ENCODE data around the gene PRXL2B.
"Not testable (repeated sequence)": the region's sequence is repeated elsewhere in the genome, so short reads cannot be mapped to it uniquely, and the experiment has no call there.

PRXL2B gene

GRCh38 chr1:2547210-2548067 is 39.1 kb upstream of the PRXL2B start:
- Histone ChIP-seq H3K27ac (ENCODE audit: poor library complexity, severe bottlenecking) (peak overlapping the region; percentile 78), H3K27me3 (ENCODE audit: insufficient read depth, poor library complexity, severe bottlenecking) (no peaks in the 10 kb centered on the region), H3K4me1 (ENCODE audit: insufficient read depth, poor library complexity, severe bottlenecking) (peaks cover 5% of the 10 kb centered on the region), H3K36me3 (ENCODE audit: low read depth) (no peaks in the 10 kb centered on the region), H3K9me3 (ENCODE audit: severe bottlenecking) (no peaks in the 10 kb centered on the region), H3K4me3 (ENCODE audit: severe bottlenecking) (peak overlapping the region; percentile 38)
- ATAC-seq (ENCODE audit: low read depth) (peak; percentile 0; the same call in 2 of the 3 replicates), DNase-seq (ENCODE audit: low spot score) (no peak)
- TF ChIP-seq CTCF (IDR thresholded peaks at IDR 0.05; ENCODE audit: poor library complexity, severe bottlenecking) = no peak

- peak; percentile 47 for ATAC-seq (ENCODE audit: low read depth)
- Histone ChIP-seq H3K4me1 (ENCODE audit: insufficient read depth, poor library complexity, severe bottlenecking) (peaks cover 5% of the 10 kb centered on the region), H3K4me3 (ENCODE audit: severe bottlenecking) (no peak overlapping the region)
These were observed 38.4 kb upstream of the PRXL2B start for GRCh38 chr1:2548068-2548589.

DNA sequence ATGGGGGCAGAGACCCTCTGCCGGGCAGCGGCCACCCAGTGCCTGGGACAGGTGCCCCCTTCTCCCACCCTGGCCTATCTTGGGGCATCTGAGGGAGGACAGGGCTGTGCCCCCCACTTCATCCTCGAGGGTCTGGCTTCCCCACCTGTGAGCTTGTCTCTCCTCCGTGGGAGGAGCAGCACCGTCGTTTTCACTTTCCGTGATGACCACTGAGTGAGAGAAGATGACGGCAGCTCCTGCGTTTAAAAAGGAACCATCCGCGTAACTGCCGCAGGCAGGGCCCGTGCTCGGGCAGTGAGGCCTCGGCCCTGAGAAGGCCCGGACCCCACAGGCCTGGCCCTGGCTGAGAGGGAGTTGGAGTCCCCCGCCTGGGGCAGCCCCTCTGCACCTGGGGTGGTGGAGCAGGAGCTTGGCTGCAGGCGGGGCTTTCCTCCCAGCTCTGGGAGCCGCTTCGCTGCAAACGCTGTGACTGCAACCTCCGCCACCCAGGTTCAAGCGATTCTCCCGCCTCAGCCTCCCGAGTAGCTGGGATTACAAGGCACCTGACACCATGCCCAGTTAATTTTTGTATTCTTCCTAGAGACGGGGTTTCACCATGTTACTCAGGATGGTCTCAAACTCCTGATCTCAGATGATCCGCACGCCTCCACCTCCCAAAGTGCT is 37.1 kb upstream of the PRXL2B start:
- not testable (repeated sequence) for DNase-seq (ENCODE audit: low spot score); H3K27ac ChIP-seq (ENCODE audit: poor library complexity, severe bottlenecking); H3K4me3 ChIP-seq (ENCODE audit: severe bottlenecking); H3K27me3 ChIP-seq (ENCODE audit: insufficient read depth, poor library complexity, severe bottlenecking); H3K36me3 ChIP-seq (ENCODE audit: low read depth); H3K9me3 ChIP-seq (ENCODE audit: severe bottlenecking); ATAC-seq (ENCODE audit: low read depth); H3K4me1 ChIP-seq (ENCODE audit: insufficient read depth, poor library complexity, severe bottlenecking)

More at GRCh38 chr1:2548068-2548589, 38.4 kb upstream of the PRXL2B start:
- no peaks in the 10 kb centered on the region for H3K27me3 ChIP-seq (ENCODE audit: insufficient read depth, poor library complexity, severe bottlenecking)
- H3K9me3 ChIP-seq (ENCODE audit: severe bottlenecking) = no peaks in the 10 kb centered on the region
- DNase-seq (ENCODE audit: low spot score) = no peak
- H3K27ac ChIP-seq (ENCODE audit: poor library complexity, severe bottlenecking) = peak overlapping the region; percentile 78
- TF ChIP-seq CTCF (IDR thresholded peaks at IDR 0.05; ENCODE audit: poor library complexity, severe bottlenecking) = peak; percentile 96
- no peaks in the 10 kb centered on the region for H3K36me3 ChIP-seq (ENCODE audit: low read depth)

DNA sequence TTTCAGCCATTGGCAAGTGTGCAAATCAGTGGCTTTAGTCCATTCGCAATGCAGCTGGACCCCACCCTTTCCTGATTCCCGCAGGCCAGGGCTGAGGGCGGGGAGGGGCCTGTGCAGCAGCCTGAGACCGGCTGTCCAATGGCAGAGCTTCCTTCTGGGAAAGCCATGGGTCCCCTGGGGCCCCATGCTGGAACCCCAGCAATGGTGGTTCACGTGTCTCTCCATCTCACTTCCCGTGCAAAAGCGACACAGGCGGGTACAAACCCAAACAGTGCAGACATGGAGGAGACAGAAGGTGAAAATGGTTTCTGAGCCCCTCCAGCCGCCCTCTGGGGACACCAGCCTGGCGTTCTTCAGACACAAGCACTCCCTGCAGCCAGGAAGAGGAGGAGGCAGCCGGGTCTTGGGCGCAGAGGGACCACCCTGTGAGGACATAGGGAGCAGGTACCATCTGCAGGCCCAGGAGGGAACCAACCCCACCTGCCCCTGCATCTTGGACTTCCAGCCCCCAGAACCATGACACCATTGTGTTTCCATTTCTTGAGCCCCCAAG is 36.2 kb upstream of the PRXL2B start:
- not testable (repeated sequence) for H3K4me1 ChIP-seq (ENCODE audit: insufficient read depth, poor library complexity, severe bottlenecking); DNase-seq (ENCODE audit: low spot score); H3K4me3 ChIP-seq (ENCODE audit: severe bottlenecking); H3K9me3 ChIP-seq (ENCODE audit: severe bottlenecking); ATAC-seq (ENCODE audit: low read depth); H3K27ac ChIP-seq (ENCODE audit: poor library complexity, severe bottlenecking); H3K36me3 ChIP-seq (ENCODE audit: low read depth); H3K27me3 ChIP-seq (ENCODE audit: insufficient read depth, poor library complexity, severe bottlenecking)

GRCh38 chr1:2551544-2551943 is 35.0 kb upstream of the PRXL2B start:
- DNase-seq (ENCODE audit: low spot score); H3K9me3 ChIP-seq (ENCODE audit: severe bottlenecking); ATAC-seq (ENCODE audit: low read depth); H3K27ac ChIP-seq (ENCODE audit: poor library complexity, severe bottlenecking); H3K4me3 ChIP-seq (ENCODE audit: severe bottlenecking); H3K36me3 ChIP-seq (ENCODE audit: low read depth); H3K27me3 ChIP-seq (ENCODE audit: insufficient read depth, poor library complexity, severe bottlenecking): not testable (repeated sequence)
- peaks cover 10% of the 10 kb centered on the region for H3K4me1 ChIP-seq (ENCODE audit: insufficient read depth, poor library complexity, severe bottlenecking)

- no peaks in the 10 kb centered on the region for H3K27me3 ChIP-seq (ENCODE audit: insufficient read depth, poor library complexity, severe bottlenecking)
- H3K4me1 ChIP-seq (ENCODE audit: insufficient read depth, poor library complexity, severe bottlenecking) = peaks cover 10% of the 10 kb centered on the region
- no peaks in the 10 kb centered on the region for H3K36me3 ChIP-seq (ENCODE audit: low read depth)
- DNase-seq (ENCODE audit: low spot score) (no peak), ATAC-seq (ENCODE audit: low read depth) (no peak)
- no peak overlapping the region for H3K27ac ChIP-seq (ENCODE audit: poor library complexity, severe bottlenecking)
- H3K4me3 ChIP-seq (ENCODE audit: severe bottlenecking) = no peak overlapping the region
- TF ChIP-seq CTCF (IDR thresholded peaks at IDR 0.05; ENCODE audit: poor library complexity, severe bottlenecking) = no peak
- no peaks in the 10 kb centered on the region for H3K9me3 ChIP-seq (ENCODE audit: severe bottlenecking)
These were observed 34.4 kb upstream of the PRXL2B start for GRCh38 chr1:2552189-2552588.

- DNase-seq (ENCODE audit: low spot score); H3K36me3 ChIP-seq (ENCODE audit: low read depth); H3K4me3 ChIP-seq (ENCODE audit: severe bottlenecking); H3K27ac ChIP-seq (ENCODE audit: poor library complexity, severe bottlenecking); H3K4me1 ChIP-seq (ENCODE audit: insufficient read depth, poor library complexity, severe bottlenecking); H3K27me3 ChIP-seq (ENCODE audit: insufficient read depth, poor library complexity, severe bottlenecking); ATAC-seq (ENCODE audit: low read depth); H3K9me3 ChIP-seq (ENCODE audit: severe bottlenecking): not testable (repeated sequence)
These were observed 33.5 kb upstream of the PRXL2B start for GRCh38 chr1:2553076-2553475.
